Fibroblast of lung (primary cell): ENCODE results near the gene ESR2. TPM values are rescaled to one million over a fixed set of nuclear protein-coding genes. Genes with fewer than 3 reads are reported as not detected.

Experiments
- DNase-seq, 2 donors: peaks; one replicate each; pipeline versions ENCODE4 v3.0.0 to v3.0.0-alpha.2; 2010; ENCODE audit warnings: low read depth in 2 of 2
- H2AFZ ChIP-seq: 2 replicates; pipeline ENCODE4 v1.5.1; 2012; ENCODE audit warnings: low read length, control low read depth, inconsistent platforms
- H3K27ac ChIP-seq: 2 replicates; pipeline ENCODE4 v1.5.1; 2011; ENCODE audit warnings: low read length, control low read depth; ENCODE audit not compliant: insufficient read depth
- H3K27me3 ChIP-seq: 2 replicates; pipeline ENCODE4 v1.5.1; 2011; ENCODE audit warnings: mild to moderate bottlenecking, low read length; ENCODE audit not compliant: control insufficient read depth, insufficient read depth
- H3K36me3 ChIP-seq: 2 replicates; pipeline ENCODE4 v1.5.1; 2011; ENCODE audit warnings: low read length; ENCODE audit not compliant: control insufficient read depth, insufficient read depth
- H3K4me1 ChIP-seq: 2 replicates; pipeline ENCODE4 v1.5.1; 2011; ENCODE audit warnings: low read length; ENCODE audit not compliant: control insufficient read depth, insufficient read depth; ENCODE audit errors: extremely low read depth
- H3K4me2 ChIP-seq: 2 replicates; pipeline ENCODE4 v1.5.1; 2011; ENCODE audit warnings: low read length, control low read depth; ENCODE audit not compliant: insufficient read depth; ENCODE audit errors: extremely low read depth
- H3K4me3 ChIP-seq, 4 experiments: fragments of 200-600 bp in 1 of 4; sonication (generic) in 1 of 4; replicated peaks in 1 of 4; 2 replicates each; pipeline ENCODE4 v1.5.1; 2011 to 2016; ENCODE audit warnings: low read length in 4 of 4, low read depth in 3 of 4, mild to moderate bottlenecking in 3 of 4, control low read depth in 2 of 4, inconsistent platforms in 1 of 4, mixed read lengths in 1 of 4; ENCODE audit not compliant: insufficient read depth in 1 of 4; ENCODE audit errors: control extremely low read depth in 1 of 4
- H3K79me2 ChIP-seq: 2 replicates; pipeline ENCODE4 v1.5.1; 2012; ENCODE audit warnings: mild to moderate bottlenecking, low read length, inconsistent platforms; ENCODE audit not compliant: control insufficient read depth, insufficient read depth
- H3K9ac ChIP-seq: 2 replicates; pipeline ENCODE4 v1.5.1; 2011; ENCODE audit warnings: mild to moderate bottlenecking, low read length, control low read depth; ENCODE audit not compliant: insufficient read depth
- H3K9me3 ChIP-seq: 2 replicates; pipeline ENCODE4 v1.5.1; 2012; ENCODE audit warnings: low read depth, low read length; ENCODE audit not compliant: control insufficient read depth, insufficient read depth
- H4K20me1 ChIP-seq: 2 replicates; pipeline ENCODE4 v1.5.1; 2011; ENCODE audit warnings: low read length; ENCODE audit not compliant: control insufficient read depth, insufficient read depth; ENCODE audit errors: extremely low read depth
- EZH2 ChIP-seq: IDR thresholded peaks from 2 replicates; pipeline ENCODE4 v1.5.1; 2012; ENCODE audit warnings: low read length, control low read depth, mild to moderate bottlenecking; ENCODE audit errors: missing control alignments
- polyA plus RNA-seq, 2 donors: library from polyadenylated mRNA; depleted of rRNA in 1 of 2; stranded (reverse) in 1 of 2; unstranded in 1 of 2; fragments of >200 nt; gene quantifications; 2 replicates each; pipeline ENCODE4 v1.2.1, GENCODE V29; 2011 to 2012; ENCODE audit warnings: missing spikeins in 1 of 2
- total RNA-seq: library from RNA; depleted of rRNA; stranded (reverse); fragments of >200 nt; gene quantifications from 2 replicates; pipeline ENCODE4 v1.2.1, GENCODE V29; 2014
- TF ChIP-seq, protein P1 (sequence below), 2 donors: IDR thresholded peaks in 1 of 2; conservative IDR thresholded peaks in 1 of 2; 1 replicate in 1 of 2; 2 replicates in 1 of 2; pipeline ENCODE4 v1.5.1; 2011 to 2012; ENCODE audit warnings: low read length in 2 of 2, control low read depth in 1 of 2, inconsistent platforms in 1 of 2, low read depth in 1 of 2, mild to moderate bottlenecking in 1 of 2

ESR2 gene
- total and polyA plus RNA-seq, 2 donors (not counting 1 experiment from before 2014, with no cell fraction given): 0.02 to 0.66 TPM

GRCh38 chr14:64196056-64196455 is 98.1 kb downstream of the ESR2 start:
- no peaks in the 10 kb centered on the region for H3K4me1 ChIP-seq
- TF ChIP-seq, protein P1, sequence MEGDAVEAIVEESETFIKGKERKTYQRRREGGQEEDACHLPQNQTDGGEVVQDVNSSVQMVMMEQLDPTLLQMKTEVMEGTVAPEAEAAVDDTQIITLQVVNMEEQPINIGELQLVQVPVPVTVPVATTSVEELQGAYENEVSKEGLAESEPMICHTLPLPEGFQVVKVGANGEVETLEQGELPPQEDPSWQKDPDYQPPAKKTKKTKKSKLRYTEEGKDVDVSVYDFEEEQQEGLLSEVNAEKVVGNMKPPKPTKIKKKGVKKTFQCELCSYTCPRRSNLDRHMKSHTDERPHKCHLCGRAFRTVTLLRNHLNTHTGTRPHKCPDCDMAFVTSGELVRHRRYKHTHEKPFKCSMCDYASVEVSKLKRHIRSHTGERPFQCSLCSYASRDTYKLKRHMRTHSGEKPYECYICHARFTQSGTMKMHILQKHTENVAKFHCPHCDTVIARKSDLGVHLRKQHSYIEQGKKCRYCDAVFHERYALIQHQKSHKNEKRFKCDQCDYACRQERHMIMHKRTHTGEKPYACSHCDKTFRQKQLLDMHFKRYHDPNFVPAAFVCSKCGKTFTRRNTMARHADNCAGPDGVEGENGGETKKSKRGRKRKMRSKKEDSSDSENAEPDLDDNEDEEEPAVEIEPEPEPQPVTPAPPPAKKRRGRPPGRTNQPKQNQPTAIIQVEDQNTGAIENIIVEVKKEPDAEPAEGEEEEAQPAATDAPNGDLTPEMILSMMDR (conservative IDR thresholded peaks at IDR 0.05 in 1 of 2, IDR thresholded peaks at IDR 0.05 in 1 of 2; ENCODE audit: low read depth in 1 of 2, low read length in 2 of 2): no peak
- TF ChIP-seq EZH2: no peak
- no peak for DNase-seq
- no peak overlapping the region for H3K4me2 ChIP-seq
- no peaks in the 10 kb centered on the region for H3K36me3 ChIP-seq
- H3K4me3 ChIP-seq: no peak overlapping the region
- H3K27ac ChIP-seq: no peak overlapping the region
- H4K20me1 ChIP-seq: no peaks in the 10 kb centered on the region
- no peaks in the 10 kb centered on the region for H3K9me3 ChIP-seq
- H2AFZ ChIP-seq: no peak overlapping the region
- no peak overlapping the region for H3K9ac ChIP-seq
- H3K27me3 ChIP-seq: no peaks in the 10 kb centered on the region
- H3K79me2 ChIP-seq: no peaks in the 10 kb centered on the region

- Histone ChIP-seq H3K4me2 (no peak overlapping the region), H3K27ac (no peak overlapping the region), H3K27me3 (no peaks in the 10 kb centered on the region), H3K36me3 (no peaks in the 10 kb centered on the region), H3K4me1 (no peaks in the 10 kb centered on the region), H3K79me2 (no peaks in the 10 kb centered on the region), H3K9me3 (no peaks in the 10 kb centered on the region), H2AFZ (no peak overlapping the region), H3K9ac (no peak overlapping the region), H4K20me1 (no peaks in the 10 kb centered on the region), H3K4me3 (no peak overlapping the region)
- DNase-seq: no peak
- TF ChIP-seq EZH2: no peak
- TF ChIP-seq, protein P1 (conservative IDR thresholded peaks at IDR 0.05 in 1 of 2, IDR thresholded peaks at IDR 0.05 in 1 of 2; ENCODE audit: low read depth in 1 of 2, low read length in 2 of 2): no peak
These were observed 99.0 kb downstream of the ESR2 start for GRCh38 chr14:64195199-64195598.

- no peaks in the 10 kb centered on the region for H3K4me1 ChIP-seq
- H3K4me3 ChIP-seq: no peak overlapping the region
- no peak overlapping the region for H3K9ac ChIP-seq
- H2AFZ ChIP-seq: no peak overlapping the region
- no peaks in the 10 kb centered on the region for H3K79me2 ChIP-seq
- no peak overlapping the region for H3K4me2 ChIP-seq
- TF ChIP-seq, protein P1 (conservative IDR thresholded peaks at IDR 0.05 in 1 of 2, IDR thresholded peaks at IDR 0.05 in 1 of 2; ENCODE audit: low read depth in 1 of 2, low read length in 2 of 2): no peak
- TF ChIP-seq EZH2: no peak
- DNase-seq: no peak
- no peaks in the 10 kb centered on the region for H4K20me1 ChIP-seq
- no peak overlapping the region for H3K27ac ChIP-seq
- no peaks in the 10 kb centered on the region for H3K9me3 ChIP-seq
- no peaks in the 10 kb centered on the region for H3K36me3 ChIP-seq
- H3K27me3 ChIP-seq: no peaks in the 10 kb centered on the region
These were observed 99.8 kb downstream of the ESR2 start for GRCh38 chr14:64194404-64194803.
